Muscle of leg (tissue), 11 donors: ENCODE results near the gene OVCH1. TPM values are rescaled to one million over a fixed set of nuclear protein-coding genes. Genes with fewer than 3 reads are reported as not detected.

Experiments
- DNase-seq: peaks from one replicate; pipeline ENCODE4 v3.0.0; 2013
- H3K27ac ChIP-seq: one replicate; pipeline ENCODE4 v1.5.1; 2013; ENCODE audit warnings: mild to moderate bottlenecking, low read length, control low read depth
- H3K27me3 ChIP-seq: one replicate; pipeline ENCODE4 v1.6.1; 2013; ENCODE audit warnings: low read length; ENCODE audit not compliant: control insufficient read depth, insufficient read depth
- H3K36me3 ChIP-seq: one replicate; pipeline ENCODE4 v1.6.1; 2013; ENCODE audit warnings: low read length; ENCODE audit not compliant: control insufficient read depth, insufficient read depth
- H3K4me1 ChIP-seq: one replicate; pipeline ENCODE4 v1.6.1; 2013; ENCODE audit warnings: low read length; ENCODE audit not compliant: control insufficient read depth, insufficient read depth
- H3K4me3 ChIP-seq: one replicate; pipeline ENCODE4 v1.5.1; 2013; ENCODE audit warnings: low read length, control low read depth
- H3K9me3 ChIP-seq: replicated peaks from 2 replicates; pipeline ENCODE4 v1.6.1; 2013; ENCODE audit warnings: low read depth, low read length; ENCODE audit not compliant: control insufficient read depth
- WGBS: methylation state at CpG from one replicate; pipeline ENCODE4 v1.1.5; 2013; ENCODE audit warnings: missing lambda C conversion rate; ENCODE audit not compliant: insufficient coverage; 5-methylcytosine and 5-hydroxymethylcytosine counted together
- polyA plus RNA-seq, 8 donors: library from polyadenylated mRNA; unstranded; fragments of 120-200 nt; gene quantifications; one replicate each; pipeline versions ENCODE4 v1.2.1 to v1.2.3, GENCODE V29; 2013; ENCODE audit warnings: inconsistent platforms in 1 of 8, low replicate concordance in 1 of 8; ENCODE audit not compliant: insufficient read length in 8 of 8, insufficient read depth in 1 of 8
- total RNA-seq: library from RNA; stranded (reverse); fragments of 120-200 nt; gene quantifications from one replicate; pipeline ENCODE4 v1.2.4, GENCODE V29; 2013

The OVCH1 gene
- total and polyA plus RNA-seq, 9 donors: 0.06 to 1.2 (median 0.21) TPM

GRCh38 chr12:29530436-29530835 lies 33.0 kb upstream of the OVCH1 start:
- Histone ChIP-seq H3K9me3 (no peaks in the 10 kb centered on the region), H3K27ac (no peak overlapping the region), H3K36me3 (no peaks in the 10 kb centered on the region), H3K4me3 (no peak overlapping the region), H3K27me3 (no peaks in the 10 kb centered on the region), H3K4me1 (peaks cover 2% of the 10 kb centered on the region)
- DNase-seq: no peak
- WGBS: 100% methylated on average over 1 of the region's 4 CpGs

GRCh38 chr12:29528161-29528560 lies 30.7 kb upstream of the OVCH1 start:
- Histone ChIP-seq H3K36me3 (no peaks in the 10 kb centered on the region), H3K4me3 (no peak overlapping the region), H3K27me3 (no peaks in the 10 kb centered on the region), H3K27ac (no peak overlapping the region), H3K4me1 (no peaks in the 10 kb centered on the region), H3K9me3 (no peaks in the 10 kb centered on the region)
- DNase-seq: peak; percentile 38
- WGBS: no CpG with 5 or more reads among the region's 4 CpGs

GRCh38 chr12:29521951-29522350 lies 24.5 kb upstream of the OVCH1 start:
- Histone ChIP-seq H3K27ac (no peak overlapping the region), H3K36me3 (no peaks in the 10 kb centered on the region)
- no CpG with 5 or more reads among the region's 2 CpGs for WGBS

GRCh38 chr12:29519585-29520182 lies 22.2 kb upstream of the OVCH1 start:
- H3K27me3 ChIP-seq: no peaks in the 10 kb centered on the region
- H3K36me3 ChIP-seq: peaks cover 8% of the 10 kb centered on the region
- no peaks in the 10 kb centered on the region for H3K9me3 ChIP-seq
- H3K4me1 ChIP-seq: no peaks in the 10 kb centered on the region
- no peak overlapping the region for H3K27ac ChIP-seq
- no peak overlapping the region for H3K4me3 ChIP-seq
- DNase-seq: peak; percentile 66

More at GRCh38 chr12:29521951-29522350, 24.5 kb upstream of the OVCH1 start:
- Histone ChIP-seq H3K9me3 (no peaks in the 10 kb centered on the region), H3K4me3 (no peak overlapping the region), H3K27me3 (no peaks in the 10 kb centered on the region), H3K4me1 (no peaks in the 10 kb centered on the region)
- DNase-seq: no peak

GRCh38 chr12:29518407-29518806 lies 20.9 kb upstream of the OVCH1 start:
- no peak overlapping the region for H3K4me3 ChIP-seq
- H3K9me3 ChIP-seq: no peaks in the 10 kb centered on the region
- no peaks in the 10 kb centered on the region for H3K4me1 ChIP-seq
- WGBS: 65% methylated on average over 2 of the region's 2 CpGs
- no peak overlapping the region for H3K27ac ChIP-seq
- peaks cover 8% of the 10 kb centered on the region for H3K36me3 ChIP-seq
- no peaks in the 10 kb centered on the region for H3K27me3 ChIP-seq
- no peak for DNase-seq

GRCh38 chr12:29517264-29517663 lies 19.8 kb upstream of the OVCH1 start:
- WGBS: 61% methylated on average over 3 of the region's 7 CpGs
- no peak overlapping the region for H3K4me3 ChIP-seq
- no peaks in the 10 kb centered on the region for H3K9me3 ChIP-seq
- no peak overlapping the region for H3K27ac ChIP-seq
- no peaks in the 10 kb centered on the region for H3K4me1 ChIP-seq
- H3K36me3 ChIP-seq: peaks cover 8% of the 10 kb centered on the region
- DNase-seq: no peak
- H3K27me3 ChIP-seq: no peaks in the 10 kb centered on the region

- Histone ChIP-seq H3K27me3 (no peaks in the 10 kb centered on the region), H3K27ac (no peak overlapping the region), H3K9me3 (no peaks in the 10 kb centered on the region), H3K4me3 (no peak overlapping the region), H3K36me3 (peaks cover 9% of the 10 kb centered on the region), H3K4me1 (no peaks in the 10 kb centered on the region)
- DNase-seq: no peak
- 100% methylated on average over 1 of the region's 2 CpGs for WGBS
Observed at GRCh38 chr12:29516431-29516875, 19.0 kb upstream of the OVCH1 start.

- 79% methylated on average over 4 of the region's 6 CpGs for WGBS
- Histone ChIP-seq H3K4me3 (no peak overlapping the region), H3K27ac (no peak overlapping the region), H3K36me3 (peaks cover 11% of the 10 kb centered on the region), H3K4me1 (no peaks in the 10 kb centered on the region), H3K27me3 (no peaks in the 10 kb centered on the region), H3K9me3 (no peaks in the 10 kb centered on the region)
- DNase-seq: no peak
Observed at GRCh38 chr12:29510591-29511185, 13.2 kb upstream of the OVCH1 start.

GRCh38 chr12:29509503-29509902 lies 12.0 kb upstream of the OVCH1 start:
- Histone ChIP-seq H3K9me3 (no peaks in the 10 kb centered on the region), H3K27ac (no peak overlapping the region), H3K4me3 (no peak overlapping the region), H3K36me3 (peaks cover 7% of the 10 kb centered on the region), H3K27me3 (no peaks in the 10 kb centered on the region), H3K4me1 (no peaks in the 10 kb centered on the region)
- WGBS: no CpG with 5 or more reads among the region's 1 CpG
- DNase-seq: no peak

- Histone ChIP-seq H3K4me1 (no peaks in the 10 kb centered on the region), H3K36me3 (peaks cover 7% of the 10 kb centered on the region)
- WGBS: 100% methylated on average over 1 of the region's 2 CpGs
Observed at GRCh38 chr12:29508949-29509348, 11.5 kb upstream of the OVCH1 start.

More at GRCh38 chr12:29508949-29509348, 11.5 kb upstream of the OVCH1 start:
- Histone ChIP-seq H3K27me3 (no peaks in the 10 kb centered on the region), H3K9me3 (no peaks in the 10 kb centered on the region), H3K4me3 (no peak overlapping the region), H3K27ac (no peak overlapping the region)
- DNase-seq: no peak
